RCC 7860 (cell line): ENCODE results near the gene CPN1.
"Not testable (repeated sequence)": the region's sequence is repeated elsewhere in the genome, so short reads cannot be mapped to it uniquely, and the experiment has no call there.

ENCODE experiments used
- DNase-seq: peaks from one replicate; pipeline ENCODE4 v3.0.0-alpha.2; 2015; ENCODE audit warnings: low spot score
- FAIRE-seq: peaks from 2 replicates; lab custom pipeline; 2012; peaks lifted over from hg19 to GRCh38; lab: Jason Lieb, UNC

The CPN1 gene

DNA sequence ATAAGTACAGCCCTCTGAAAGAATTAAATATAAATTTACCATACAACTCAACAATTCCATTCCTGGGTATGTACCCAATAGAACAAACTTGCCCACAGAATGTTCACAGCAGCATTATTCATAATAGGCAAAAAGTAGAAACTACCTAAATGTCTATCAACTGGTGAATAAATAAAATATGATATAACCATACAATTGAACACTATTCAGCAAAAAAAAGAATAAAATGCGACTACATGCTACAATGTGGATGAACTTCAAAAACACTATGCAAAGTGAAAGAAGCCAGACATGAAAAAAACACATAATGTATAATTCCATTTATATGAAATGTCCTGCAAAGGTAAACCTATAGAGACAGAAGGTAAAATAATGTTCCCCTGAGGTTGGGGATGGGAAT, 2.0 kb upstream of the CPN1 start:
- FAIRE-seq, result no peak
- DNase-seq, result no peak

DNA sequence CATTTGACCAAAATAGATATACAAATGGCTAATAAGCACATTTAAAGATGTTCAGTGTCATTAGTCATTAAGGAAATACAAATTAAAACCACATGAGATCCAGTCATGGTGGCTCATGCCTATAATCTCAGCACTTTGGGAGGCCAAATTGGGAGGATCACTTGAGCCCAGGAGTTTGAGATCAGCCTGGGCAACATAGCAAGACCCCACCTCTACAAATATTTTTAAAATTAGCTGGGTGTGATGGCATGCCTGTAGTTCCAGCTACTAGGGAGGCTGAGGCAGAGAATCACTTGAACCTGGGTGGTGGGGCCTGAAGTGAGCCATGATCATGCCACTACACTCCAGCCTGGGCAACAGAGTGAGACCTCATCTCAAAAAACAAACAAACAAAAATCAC, 607 bp upstream of the CPN1 start:
- not testable (repeated sequence) for FAIRE-seq, DNase-seq

DNA sequence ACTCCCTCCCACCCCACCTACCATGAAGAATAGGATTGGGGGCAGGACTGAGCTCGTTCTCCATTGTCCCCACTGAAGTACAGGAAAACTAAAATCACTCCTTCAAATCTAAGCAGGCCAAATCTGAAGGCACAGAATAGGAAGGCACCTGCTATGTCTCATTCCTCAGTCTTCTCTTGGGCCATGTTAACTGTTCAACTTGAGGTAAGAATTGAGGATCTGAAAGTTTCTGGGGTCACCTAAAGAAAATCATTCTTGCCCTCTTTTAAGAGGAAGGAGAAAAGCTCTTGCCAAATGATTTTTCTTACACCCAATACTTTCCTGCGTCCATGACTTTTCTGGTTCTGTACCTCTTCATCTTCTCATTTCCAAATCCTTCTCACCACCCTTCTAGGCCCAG, 4.9 kb downstream of the CPN1 start:
- FAIRE-seq (no peak), DNase-seq (no peak)

DNA sequence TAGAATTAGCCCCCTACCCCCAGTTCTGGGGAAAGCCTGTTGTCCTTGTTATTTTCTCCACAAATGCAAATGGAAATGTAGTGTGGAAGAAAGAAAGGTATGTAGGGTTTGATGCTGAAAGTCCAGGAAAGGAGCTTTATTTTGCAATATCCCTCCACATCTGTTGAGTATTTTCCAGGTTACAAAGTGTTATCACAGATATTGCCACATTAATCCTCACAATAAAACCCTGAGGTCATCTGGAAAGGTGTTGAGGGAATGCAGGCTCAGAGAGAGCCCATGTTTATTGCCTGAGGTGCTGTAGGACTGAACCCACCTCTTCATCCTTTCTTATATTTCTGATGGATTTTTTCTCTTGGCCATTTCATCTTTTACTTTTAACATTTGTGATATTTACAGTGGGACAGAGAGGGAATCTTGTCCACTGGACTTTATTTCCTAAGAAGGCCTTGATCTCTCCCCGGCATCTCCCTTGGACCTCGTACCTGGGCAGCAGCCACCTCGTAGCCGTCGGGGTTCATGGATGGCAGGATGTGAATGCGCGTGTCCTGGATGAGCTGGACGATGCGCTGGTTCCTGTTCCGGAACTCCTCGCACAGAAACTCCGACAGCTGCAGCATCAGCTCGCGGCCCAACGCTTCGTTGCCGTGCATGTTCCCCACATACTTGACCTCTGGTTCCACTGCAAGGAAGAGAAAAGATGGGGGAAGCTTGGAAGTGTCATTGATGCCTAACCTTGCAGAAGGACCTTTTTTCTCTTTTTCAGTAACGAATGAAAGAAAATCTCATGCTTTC, 6.0 kb downstream of the CPN1 start:
- no peak for FAIRE-seq
- DNase-seq, result no peak

DNA sequence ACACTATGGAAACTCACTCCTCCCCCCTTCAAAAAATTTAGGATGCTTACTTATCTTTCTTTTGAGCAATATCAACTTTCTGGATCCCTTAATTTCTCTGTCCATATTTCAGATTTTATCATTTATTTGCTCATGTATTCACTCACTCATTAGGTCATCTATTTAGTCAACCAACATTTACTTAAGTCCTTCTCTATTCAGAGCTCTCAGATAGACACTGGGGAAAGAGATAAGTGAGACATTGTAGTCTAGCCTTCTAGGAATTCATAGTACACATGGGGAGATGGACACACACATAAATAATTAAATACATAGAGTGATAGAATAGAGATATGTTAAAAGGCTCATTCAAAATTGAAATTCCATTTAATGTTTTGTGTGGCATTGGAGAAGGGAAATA, 9.2 kb downstream of the CPN1 start:
- DNase-seq, result no peak
- FAIRE-seq, result no peak

DNA sequence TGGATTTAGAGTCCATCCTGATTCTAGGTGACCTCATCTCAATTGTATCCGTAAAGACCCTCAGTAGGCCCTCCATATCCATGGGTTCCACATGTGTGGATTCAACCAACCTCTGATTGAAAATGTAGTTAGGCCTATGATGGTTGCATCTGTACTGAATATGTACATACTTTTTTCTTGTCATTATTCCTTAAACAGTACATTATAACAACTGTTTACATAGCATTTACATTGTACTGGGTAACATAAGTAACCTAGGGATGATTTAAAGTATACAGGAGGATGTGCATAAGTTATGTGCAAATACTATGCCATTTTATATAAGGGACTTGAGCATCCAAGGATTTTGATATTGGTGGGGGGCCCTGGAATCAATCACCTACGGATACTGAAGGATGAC, 10.1 kb downstream of the CPN1 start:
- FAIRE-seq (no peak), DNase-seq (no peak)

DNA sequence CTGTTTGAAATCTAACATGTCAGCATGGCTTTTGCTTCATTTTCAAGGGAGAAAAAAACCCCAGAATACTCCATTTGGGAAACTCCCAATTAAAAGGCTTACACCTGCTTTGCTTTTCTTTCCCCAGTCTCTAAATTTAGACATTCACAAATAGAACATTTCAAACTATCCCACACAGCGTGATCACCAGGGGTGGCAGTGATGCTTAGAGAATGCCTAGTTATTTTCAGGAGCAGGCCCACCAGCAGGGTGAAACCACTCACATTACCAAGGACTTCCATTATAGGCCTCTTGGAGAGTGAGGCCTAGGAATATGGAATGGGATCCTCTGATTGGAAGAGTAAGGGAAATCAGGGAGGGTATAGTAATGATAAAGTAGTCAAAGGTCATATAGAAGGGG, 14.2 kb downstream of the CPN1 start:
- FAIRE-seq, result no peak
- DNase-seq, result no peak

DNA sequence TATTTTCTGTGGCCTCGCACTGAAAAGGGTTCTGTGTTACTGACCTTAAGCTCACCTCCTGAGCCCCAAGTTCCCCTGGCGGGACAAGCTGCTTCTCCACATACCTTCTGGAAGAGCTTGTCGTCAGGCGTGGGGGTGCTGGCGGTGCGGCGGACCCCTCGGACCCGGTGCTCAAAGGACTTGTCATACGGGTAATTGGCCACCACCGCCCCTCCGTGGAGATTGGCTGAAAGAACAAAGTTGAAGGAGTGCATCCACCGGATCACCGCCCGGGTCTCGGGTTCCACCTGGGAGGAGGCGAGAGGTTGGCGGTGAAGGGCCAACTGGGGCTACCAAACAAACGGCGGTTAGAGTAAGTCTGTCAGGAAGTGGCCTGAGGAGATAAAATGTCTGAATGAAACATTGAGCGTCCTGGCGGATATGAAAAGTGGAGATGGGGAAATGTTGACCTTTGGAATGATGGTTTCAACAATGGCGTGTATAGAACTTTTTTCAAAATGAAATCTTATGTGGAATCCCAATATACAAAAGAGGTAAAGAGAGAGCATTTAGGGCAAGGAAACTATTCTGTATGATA, 16.5 kb downstream of the CPN1 start:
- FAIRE-seq, result no peak
- no peak for DNase-seq

DNA sequence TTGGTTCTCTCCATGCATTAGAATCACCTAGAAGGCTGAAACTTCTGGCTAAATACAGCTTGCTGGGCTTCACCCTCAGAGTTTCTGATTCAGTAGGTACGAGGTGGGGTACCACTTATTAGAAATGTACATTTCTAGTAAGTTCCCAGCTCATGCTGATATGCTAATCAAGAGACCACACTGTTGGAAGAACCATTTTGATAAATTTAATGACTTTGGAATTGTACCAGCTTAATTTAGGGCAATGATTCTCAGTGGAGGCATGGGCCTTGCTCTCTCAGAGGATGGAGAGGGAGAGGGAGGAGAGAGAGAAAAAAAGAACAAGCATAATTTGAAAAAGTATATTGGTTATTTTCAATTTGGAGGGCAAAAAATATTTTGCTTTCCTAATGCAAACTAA, 20.3 kb downstream of the CPN1 start:
- FAIRE-seq (no peak), DNase-seq (no peak)

DNA sequence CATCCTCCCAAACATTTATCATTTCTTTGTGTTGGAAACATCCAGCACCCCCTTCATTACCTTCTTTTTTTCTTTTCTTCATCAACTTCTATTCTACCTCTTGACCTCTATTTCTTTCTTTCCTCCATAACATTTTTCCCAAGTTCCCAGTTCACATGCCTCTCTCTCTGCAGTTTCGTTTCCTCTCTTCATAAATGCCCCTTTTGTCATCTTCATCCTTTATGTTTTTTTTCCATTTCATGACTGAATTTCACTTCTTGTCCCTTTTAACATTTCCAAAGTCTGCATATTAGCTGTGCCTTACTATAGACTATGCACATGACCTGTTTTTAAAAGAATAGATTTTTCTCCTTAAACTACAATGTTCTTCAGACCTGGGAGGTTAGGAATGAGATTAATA, 23.7 kb downstream of the CPN1 start:
- no peak for DNase-seq
- FAIRE-seq, result no peak

DNA sequence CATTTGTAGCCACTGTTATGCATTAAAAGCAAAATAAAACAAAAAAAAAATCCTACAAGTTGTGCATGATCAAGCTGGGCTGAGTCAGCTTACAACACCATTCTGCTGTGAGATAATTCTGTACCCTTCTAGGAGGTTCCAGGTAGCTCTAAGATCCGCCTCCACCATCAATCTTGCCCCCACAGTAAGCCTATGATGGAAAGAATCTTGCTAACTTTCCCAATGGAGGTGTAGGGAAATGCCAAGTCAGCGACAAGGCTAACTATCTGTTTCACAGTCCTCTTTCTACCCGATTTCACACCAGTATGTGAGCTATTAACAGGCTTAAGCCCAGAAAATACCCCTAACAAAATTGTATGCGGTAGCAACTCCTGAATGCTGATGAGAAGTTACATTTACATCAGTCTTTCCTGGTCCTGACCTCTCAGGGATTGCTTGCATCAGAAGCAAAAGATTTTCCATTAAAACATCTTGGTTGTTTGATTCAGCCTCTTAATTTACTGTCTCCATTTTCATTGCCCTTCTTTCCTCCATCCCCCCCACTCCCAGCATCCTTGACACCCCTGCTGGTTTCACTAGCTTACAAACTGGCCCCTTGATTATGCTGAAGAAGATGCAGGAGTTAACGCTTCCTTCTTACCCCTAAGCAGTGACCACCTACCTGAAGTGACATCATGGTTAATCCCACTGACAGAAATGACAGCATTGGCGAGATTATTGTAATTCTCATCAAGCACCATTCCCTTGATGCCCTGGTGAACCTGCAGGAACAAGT, 27.8 kb downstream of the CPN1 start:
- FAIRE-seq (no peak), DNase-seq (no peak)

DNA sequence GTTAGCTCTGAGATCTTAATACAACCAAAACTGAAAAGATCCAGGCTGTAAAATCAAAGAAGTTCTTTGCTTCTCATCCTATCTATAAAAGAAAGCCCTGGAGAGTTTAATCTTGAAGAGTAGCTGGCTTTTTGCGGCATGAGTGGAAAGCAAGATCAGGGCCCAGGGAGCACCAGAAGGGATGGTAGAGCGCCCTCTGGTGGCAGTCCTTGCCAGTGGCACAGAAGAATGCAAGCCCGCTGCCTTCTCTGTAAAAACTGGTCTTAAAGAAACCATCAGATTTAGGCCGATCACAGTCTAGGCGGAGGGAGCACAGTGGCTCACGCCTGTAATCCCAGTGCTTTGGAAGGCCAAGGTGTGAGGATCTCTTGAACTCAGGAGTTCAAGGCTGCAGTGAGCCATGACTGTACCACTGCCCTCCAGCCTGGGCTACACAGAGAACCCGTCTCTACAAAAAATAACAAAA, 35.6 kb downstream of the CPN1 start:
- peak; percentile 55 for DNase-seq
- no peak for FAIRE-seq

DNA sequence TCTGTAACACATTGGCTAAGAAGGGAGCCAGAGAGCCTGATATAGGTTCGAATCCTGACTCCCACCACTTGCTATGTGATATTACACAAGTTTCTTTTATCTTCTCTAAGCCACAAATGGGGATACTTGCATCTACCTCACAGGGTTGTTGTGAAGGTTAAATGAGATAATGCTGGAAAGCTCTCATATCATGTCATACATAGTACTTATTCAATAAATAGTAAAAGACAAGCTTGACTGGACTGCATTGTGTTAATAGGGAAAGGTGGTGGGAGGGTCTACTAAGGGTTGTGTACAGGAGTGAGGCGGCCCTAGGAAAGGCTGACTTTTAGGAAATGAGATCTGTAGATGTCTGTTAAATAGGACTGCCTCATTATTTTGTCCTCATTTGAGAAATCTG, 36.1 kb downstream of the CPN1 start:
- no peak for FAIRE-seq
- no peak for DNase-seq

DNA sequence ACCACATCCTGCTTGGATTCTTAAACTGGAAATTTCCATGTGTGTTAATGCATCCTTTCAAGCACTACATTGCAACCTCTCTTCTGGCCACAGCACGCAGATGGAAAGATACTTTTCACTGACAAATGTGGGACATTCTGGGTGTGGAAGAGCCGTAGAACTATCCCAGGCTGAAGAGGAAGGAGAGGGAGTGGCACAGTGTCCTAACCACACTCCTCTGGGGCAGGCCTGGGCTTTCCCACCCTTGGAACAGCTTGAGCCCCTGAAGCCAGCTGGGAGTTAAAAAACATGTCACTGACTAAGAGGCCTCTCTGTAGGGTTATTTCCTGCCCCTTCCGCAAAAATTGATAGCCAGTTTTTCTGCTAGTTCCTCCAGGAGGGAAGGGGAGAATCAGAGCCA, 37.9 kb downstream of the CPN1 start:
- no peak for DNase-seq
- no peak for FAIRE-seq

DNA sequence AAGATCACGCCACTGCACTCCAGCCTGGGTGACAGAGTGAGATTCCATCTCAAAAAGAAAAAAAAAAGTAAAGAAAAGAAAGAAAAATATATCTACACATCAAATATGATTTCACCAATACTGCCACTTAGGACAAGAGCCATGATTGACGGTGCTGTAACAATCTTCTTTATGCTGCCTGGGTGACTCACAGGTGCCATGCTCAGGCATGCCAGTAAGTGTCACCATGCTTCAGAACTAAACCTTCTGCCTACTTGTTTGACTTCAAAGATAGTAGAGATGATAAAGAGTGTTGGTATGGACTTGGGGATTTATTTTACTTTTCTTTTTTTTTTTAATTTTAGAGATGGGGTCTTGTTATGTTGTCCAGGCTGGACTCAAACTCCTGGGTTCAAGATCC, 38.3 kb downstream of the CPN1 start:
- DNase-seq (peak; percentile 47), FAIRE-seq (peak; percentile 7)

DNA sequence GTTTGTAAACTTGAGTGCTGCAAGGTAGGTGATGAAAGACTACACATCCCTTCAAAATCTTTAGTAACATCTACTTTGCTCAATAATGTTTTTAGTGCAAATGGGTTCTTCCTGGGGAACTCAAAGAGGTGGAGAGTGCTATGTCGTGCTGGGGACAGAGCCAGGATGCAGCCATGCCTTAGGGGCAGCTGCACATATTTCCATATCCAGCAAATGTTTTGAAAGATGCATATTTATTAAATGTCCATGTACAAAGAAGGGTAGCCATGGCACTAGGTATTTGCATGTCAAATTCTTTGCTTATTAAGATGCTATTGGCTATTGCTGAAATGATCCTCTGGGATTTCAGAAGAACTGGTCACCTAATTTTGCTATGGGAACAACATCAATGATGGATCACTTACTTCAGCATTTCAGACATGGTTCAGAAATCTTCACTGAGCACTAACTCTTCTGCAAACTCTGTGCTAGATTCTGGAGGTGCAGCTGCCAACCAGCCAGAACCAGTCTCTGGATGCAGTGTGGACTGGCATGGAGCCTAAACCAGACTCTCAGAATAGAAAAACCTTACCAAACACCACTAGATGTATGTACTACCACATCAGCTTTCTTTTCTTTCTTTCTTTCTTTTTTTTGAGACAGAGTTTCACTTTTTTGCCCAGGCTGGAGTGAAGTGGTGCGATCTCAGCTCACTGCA, 40.2 kb downstream of the CPN1 start:
- FAIRE-seq (no peak), DNase-seq (no peak)

DNA sequence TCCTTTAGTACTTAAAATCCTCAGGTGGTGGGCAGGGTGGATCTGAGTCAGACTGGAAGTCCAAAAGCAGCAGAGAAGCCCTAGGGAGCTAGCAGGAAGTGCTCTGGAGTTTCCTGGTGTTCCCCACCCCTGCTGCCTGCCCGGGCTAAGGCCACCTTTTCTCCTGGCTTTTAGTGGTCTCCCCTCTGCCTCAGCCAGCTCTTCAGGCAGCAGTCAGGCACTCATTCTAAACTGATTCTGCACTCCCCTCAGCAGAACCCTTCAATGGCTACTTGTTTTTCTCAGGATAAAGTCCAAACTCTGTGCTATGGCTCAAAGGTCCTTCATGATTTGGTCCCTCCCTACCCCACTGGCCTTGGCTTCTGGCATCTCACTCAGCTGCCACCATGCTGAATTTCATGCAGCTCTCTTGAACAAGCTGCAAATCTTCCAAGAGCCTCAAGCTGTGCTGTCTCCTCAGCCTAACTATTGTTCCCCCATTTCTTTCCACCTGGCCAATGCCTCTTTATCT, 43.1 kb downstream of the CPN1 start:
- FAIRE-seq (no peak), DNase-seq (no peak)

DNA sequence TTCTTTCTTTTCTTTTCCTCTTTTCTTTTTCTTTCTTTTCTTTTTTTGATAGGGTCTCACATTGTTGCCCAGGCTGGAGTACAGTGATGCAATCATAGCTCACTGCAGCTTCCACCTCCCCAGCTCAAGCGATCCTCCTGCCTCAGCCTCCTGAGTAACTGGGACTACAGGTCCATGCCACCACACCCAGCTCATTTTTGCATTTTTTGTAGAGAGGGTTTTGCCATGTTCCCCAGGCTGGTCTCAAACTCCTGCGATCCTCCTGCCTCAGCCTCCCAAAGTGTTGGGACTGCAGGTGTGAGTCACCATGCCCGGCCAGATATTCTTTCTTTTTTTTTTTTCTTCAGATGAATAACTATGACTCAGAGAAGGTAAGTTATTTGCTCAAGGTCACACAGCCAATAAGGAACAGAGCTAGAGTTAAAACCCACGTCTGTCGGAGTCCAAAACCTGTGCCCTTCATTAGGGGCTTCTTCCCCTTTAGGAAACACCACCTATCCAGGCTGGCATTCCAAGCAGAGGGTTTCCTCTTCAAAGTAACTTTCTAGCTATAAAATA, 43.8 kb downstream of the CPN1 start:
- DNase-seq (peak; percentile 27), FAIRE-seq (no peak)

DNA sequence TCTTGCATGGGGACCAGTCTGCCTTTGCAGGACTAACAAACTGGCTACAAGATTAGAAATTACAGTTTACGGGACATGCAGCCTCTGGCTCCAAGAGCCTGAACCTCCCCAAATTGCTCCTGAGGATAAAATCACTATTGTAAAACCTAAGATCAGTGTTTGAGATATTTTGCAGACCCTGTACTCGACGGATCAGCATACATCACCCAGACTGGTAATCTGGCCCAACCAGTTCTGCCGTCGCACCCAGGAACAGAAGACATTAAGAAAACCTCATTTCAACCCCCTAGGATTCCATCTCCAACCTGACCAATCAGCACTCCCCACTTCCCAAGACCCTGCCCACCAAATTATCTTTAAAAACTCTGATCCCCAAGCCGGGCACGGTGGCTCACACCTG, 44.8 kb downstream of the CPN1 start:
- DNase-seq, result no peak

DNA sequence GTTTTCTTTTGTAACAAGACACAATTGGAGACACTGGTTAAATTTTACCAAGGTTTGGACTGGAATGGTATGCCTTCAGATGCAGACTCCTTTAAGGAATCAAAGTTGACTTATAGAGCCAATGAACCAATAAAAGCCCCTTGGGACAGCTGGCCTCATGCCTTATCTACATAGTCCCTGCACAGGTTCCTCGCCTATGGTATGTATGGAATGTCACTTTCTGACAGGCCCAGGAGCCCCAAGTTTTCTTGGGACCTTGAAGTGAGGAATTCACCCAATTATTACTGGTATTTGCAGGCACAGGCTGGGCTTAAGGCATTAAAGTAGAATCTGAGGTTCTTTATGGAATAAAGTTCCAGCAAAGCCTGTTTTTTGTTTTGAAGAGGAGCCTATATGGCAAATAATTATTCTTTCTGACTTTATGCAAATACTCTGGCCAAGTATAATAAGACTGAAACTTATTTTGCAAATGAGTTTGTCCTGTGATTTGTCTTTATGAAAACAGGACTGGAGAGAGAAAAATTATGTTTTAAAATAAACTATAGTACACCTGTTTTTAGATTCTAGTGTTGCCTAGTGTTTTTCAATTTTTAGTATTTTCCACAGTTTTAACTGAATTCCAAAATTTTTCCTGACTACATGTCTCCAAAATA, 47.8 kb downstream of the CPN1 start:
- no peak for FAIRE-seq
- no peak for DNase-seq

More for the DNA sequence above, 44.8 kb downstream of the CPN1 start:
- no peak for FAIRE-seq
